NT2/D1 (cell line): ENCODE data around the gene ABCD2.
A peak's percentile ranks its signal among the peaks of the same experiment; 100 is the strongest.
"Not testable (repeated sequence)": the region's sequence is repeated elsewhere in the genome, so short reads cannot be mapped to it uniquely, and the experiment has no call there.

ENCODE experiments used
- DNase-seq: peaks from one replicate; pipeline ENCODE4 v3.0.0-alpha.2; 2011; ENCODE audit warnings: low read depth, low spot score
- H3K27me3 ChIP-seq: 2 replicates; pipeline ENCODE4 v1.6.0; 2011; ENCODE audit warnings: mild to moderate bottlenecking; ENCODE audit not compliant: insufficient read length, insufficient read depth
- H3K36me3 ChIP-seq: 2 replicates; pipeline ENCODE4 v1.6.1; 2011; ENCODE audit warnings: mild to moderate bottlenecking, low read length, mixed read lengths; ENCODE audit not compliant: insufficient read depth, insufficient read length
- H3K4me1 ChIP-seq: 2 replicates; pipeline ENCODE4 v1.5.1; 2011; ENCODE audit not compliant: insufficient read depth, insufficient read length
- H3K4me3 ChIP-seq: 2 replicates; pipeline ENCODE4 v1.5.1; 2011; ENCODE audit warnings: low read depth; ENCODE audit not compliant: insufficient read length
- H3K9ac ChIP-seq: 2 replicates; pipeline ENCODE4 v1.6.0; 2011; ENCODE audit warnings: low read depth; ENCODE audit not compliant: insufficient read length
- H3K9me3 ChIP-seq: 2 replicates; pipeline ENCODE4 v1.5.1; 2011; ENCODE audit warnings: mild to moderate bottlenecking, low read length; ENCODE audit not compliant: insufficient read depth
- SUZ12 ChIP-seq: IDR thresholded peaks from 2 replicates; pipeline ENCODE4 v1.6.1; 2011; ENCODE audit not compliant: insufficient read length, insufficient read depth; ENCODE audit errors: extremely low read depth
- YY1 ChIP-seq: IDR thresholded peaks from 2 replicates; pipeline ENCODE4 v1.6.1; 2011; ENCODE audit not compliant: insufficient read length, insufficient read depth
- ZNF274 ChIP-seq: IDR thresholded peaks from 2 replicates; pipeline ENCODE4 v1.6.1; 2011; ENCODE audit warnings: mild to moderate bottlenecking, low read depth, low read length

The ABCD2 gene

DNA sequence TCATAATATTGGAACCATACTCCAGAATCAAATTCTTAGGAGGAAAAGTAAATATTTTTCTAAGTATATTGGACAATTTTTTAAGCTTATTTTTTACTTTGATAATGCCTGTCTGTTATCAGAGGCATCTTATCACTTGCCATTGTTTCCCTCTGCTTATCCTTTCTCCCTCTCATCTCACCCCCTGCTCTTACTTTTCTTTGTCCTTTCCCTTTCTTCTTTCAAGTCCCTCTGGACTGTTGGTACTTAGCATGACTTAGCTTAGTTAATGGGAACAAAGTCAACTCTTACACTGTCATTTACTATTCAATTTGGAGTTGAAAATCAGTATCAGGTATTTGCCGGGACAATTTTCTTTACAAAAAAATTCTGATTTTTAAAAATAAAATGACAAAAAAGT, 45.2 kb downstream of the ABCD2 start:
- no peaks in the 10 kb centered on the region for H3K36me3 ChIP-seq
- H3K4me1 ChIP-seq, result no peaks in the 10 kb centered on the region
- peak; percentile 30 for DNase-seq
- H3K9me3 ChIP-seq, result peaks cover 13% of the 10 kb centered on the region
- no peak overlapping the region for H3K9ac ChIP-seq
- no peak for TF ChIP-seq SUZ12
- TF ChIP-seq ZNF274, result no peak
- TF ChIP-seq YY1, result no peak
- H3K27me3 ChIP-seq, result no peaks in the 10 kb centered on the region
- no peak overlapping the region for H3K4me3 ChIP-seq

DNA sequence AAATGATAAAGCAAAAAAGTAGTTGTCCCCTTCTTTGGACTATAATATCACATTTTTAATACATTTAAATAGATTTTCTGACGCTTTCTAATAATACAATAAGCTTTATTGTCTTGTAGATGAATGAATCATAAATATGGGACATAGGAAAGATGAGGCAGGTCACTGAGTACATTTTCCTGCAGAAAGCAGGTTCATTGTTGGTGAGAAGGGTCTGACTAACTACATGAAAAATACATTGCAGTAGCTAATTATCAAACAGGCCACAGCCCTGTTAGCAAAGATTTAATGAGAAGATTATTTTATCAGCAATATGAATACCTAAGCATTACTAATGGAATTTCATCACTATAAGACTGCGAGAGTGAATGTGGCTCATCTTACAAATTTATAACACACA, 45.6 kb downstream of the ABCD2 start:
- Histone ChIP-seq H3K9me3 (peaks cover 17% of the 10 kb centered on the region), H3K4me3 (no peak overlapping the region), H3K36me3 (no peaks in the 10 kb centered on the region), H3K4me1 (no peaks in the 10 kb centered on the region), H3K27me3 (no peaks in the 10 kb centered on the region), H3K9ac (no peak overlapping the region)
- DNase-seq, result no peak
- no peak for TF ChIP-seq YY1
- TF ChIP-seq SUZ12, result no peak
- TF ChIP-seq ZNF274, result no peak

DNA sequence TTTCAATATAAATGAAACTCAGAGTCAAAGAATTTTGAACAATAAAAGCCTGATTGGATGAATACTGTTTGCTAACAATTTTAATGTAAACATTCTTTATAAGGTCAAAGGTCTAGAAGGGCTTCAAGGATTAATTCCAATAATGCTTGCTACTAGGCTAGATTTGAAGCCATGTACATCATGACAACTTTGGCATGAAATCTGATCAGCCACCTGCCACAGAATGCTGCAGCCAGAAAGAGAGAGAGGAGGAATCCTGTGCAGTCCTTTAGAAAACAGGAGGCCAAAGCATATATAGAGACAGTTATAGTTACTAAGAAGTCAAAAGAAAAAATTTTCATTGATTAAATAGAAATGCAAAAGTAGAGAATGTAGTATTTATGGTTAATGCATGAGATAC, 47.1 kb downstream of the ABCD2 start:
- Histone ChIP-seq H3K36me3 (no peaks in the 10 kb centered on the region), H3K4me1 (no peaks in the 10 kb centered on the region), H3K27me3 (no peaks in the 10 kb centered on the region), H3K9ac (no peak overlapping the region), H3K4me3 (no peak overlapping the region), H3K9me3 (peaks cover 21% of the 10 kb centered on the region)
- no peak for TF ChIP-seq SUZ12
- no peak for TF ChIP-seq ZNF274
- TF ChIP-seq YY1, result no peak
- no peak for DNase-seq

DNA sequence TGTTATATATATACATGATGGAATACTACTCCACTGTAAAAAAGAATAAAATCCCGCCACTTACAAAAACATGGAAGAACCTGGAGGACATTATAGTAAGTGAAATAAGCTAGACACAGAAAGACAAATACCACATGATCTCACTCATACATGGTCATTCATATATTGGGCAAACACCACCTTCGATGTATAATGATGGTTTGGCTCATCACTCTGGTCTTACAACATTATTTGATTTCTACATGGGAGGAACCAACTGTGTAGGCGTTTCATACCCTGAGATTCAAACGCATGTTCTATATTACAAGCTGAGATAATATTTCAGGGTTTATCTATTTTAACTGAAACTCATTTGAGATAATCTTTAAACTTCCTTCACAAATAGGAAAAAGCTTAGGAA, 48.3 kb downstream of the ABCD2 start:
- peaks cover 21% of the 10 kb centered on the region for H3K9me3 ChIP-seq
- H3K27me3 ChIP-seq, result no peaks in the 10 kb centered on the region
- TF ChIP-seq ZNF274, result no peak
- TF ChIP-seq YY1, result no peak
- TF ChIP-seq SUZ12, result no peak
- H3K4me1 ChIP-seq, result no peaks in the 10 kb centered on the region
- no peaks in the 10 kb centered on the region for H3K36me3 ChIP-seq
- H3K4me3 ChIP-seq, result no peak overlapping the region
- H3K9ac ChIP-seq, result no peak overlapping the region
- no peak for DNase-seq

DNA sequence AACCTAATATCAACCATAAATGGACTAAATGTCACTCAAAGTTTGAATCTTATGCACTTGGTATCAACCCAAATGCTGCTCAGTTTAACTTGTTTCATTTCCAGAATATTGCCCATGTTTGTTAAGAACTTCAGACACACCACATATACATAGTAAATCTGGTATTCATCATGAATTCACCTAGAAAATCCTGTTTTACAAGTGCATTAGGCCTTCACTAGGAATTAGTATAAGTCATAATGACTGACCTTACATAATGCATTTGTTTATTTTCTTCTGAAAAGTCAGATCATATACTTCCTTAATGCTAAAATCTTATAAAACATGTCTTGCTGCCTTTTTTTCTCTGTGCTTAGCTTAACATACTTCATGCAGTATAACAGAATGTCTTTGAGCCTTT, 66.1 kb downstream of the ABCD2 start:
- Histone ChIP-seq H3K27me3 (no peaks in the 10 kb centered on the region), H3K4me1 (no peaks in the 10 kb centered on the region), H3K9me3 (peaks cover 15% of the 10 kb centered on the region; the same call in 1 of the 2 replicates), H3K36me3 (no peaks in the 10 kb centered on the region), H3K9ac (no peak overlapping the region), H3K4me3 (no peak overlapping the region)
- no peak for DNase-seq
- TF ChIP-seq ZNF274 (no peak), SUZ12 (no peak), YY1 (no peak)

DNA sequence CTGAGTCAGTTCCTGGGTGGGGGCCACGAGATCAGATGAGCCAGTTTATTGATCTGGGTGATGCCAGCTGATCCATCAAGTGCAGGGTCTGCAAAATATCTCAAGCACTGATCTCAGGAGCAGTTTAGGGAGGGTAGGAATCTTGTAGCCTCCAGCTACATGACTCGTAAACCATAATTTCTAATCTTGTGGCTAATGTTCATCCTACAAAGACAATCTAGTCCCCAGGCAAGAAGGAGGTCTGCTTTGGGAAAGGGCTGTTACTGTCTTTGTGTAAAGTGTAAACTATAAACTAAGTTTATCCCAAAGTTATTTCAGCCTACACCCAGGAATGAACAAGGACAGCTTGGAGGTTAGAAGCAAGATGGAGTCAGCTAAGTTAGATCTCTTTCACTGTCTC, 75.4 kb downstream of the ABCD2 start:
- H3K9ac ChIP-seq, H3K4me3 ChIP-seq, H3K27me3 ChIP-seq, DNase-seq, H3K4me1 ChIP-seq, H3K9me3 ChIP-seq, H3K36me3 ChIP-seq: not testable (repeated sequence)

DNA sequence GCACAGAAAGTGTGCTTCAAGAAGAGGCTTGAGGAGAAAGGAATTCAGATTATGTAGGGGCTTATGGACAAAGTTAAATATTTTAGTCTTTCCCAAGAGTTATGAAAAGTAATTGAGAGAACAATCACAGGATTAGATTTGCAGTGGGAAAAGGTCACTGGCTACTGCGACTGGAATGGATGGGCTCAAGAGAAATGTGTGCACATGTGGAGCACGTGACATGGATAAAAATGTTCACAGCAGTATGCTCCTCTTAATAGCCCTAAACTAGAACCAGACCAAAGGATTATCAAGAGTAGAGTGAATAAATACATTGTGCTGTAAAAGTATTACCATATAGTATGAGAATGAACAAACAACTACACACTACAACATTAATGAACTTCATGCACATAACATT, 78.1 kb downstream of the ABCD2 start:
- H3K36me3 ChIP-seq, result no peaks in the 10 kb centered on the region
- DNase-seq, result no peak
- no peaks in the 10 kb centered on the region for H3K27me3 ChIP-seq
- no peaks in the 10 kb centered on the region for H3K4me1 ChIP-seq
- H3K4me3 ChIP-seq, result no peak overlapping the region
- TF ChIP-seq SUZ12, result no peak
- no peak for TF ChIP-seq ZNF274
- no peak for TF ChIP-seq YY1
- H3K9ac ChIP-seq, result no peak overlapping the region
- H3K9me3 ChIP-seq, result no peaks in the 10 kb centered on the region

DNA sequence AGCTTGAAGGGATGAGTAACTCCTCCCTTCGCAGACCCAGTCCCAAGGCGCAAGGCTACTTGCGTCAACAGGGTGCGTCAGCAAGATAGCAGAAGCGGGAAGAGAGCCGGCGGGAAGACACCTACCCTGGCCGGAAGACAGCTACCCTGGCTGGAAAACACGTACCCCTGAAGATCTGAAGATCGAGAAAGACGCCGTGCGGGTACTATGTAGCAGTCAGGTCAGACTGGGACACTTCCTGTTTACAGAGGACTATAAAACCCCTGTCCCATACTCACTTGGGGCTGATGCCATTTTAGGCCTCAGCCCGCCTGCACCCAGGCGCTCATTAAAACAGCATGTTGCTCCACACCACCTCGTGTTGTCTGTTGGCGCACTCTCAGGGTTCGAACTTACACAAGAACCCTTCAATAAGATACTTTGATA, 80.9 kb downstream of the ABCD2 start:
- Histone ChIP-seq H3K27me3 (no peaks in the 10 kb centered on the region), H3K36me3 (no peaks in the 10 kb centered on the region), H3K9ac (no peak overlapping the region), H3K4me1 (no peaks in the 10 kb centered on the region), H3K9me3 (no peaks in the 10 kb centered on the region), H3K4me3 (no peak overlapping the region)
- DNase-seq, result no peak
- no peak for TF ChIP-seq SUZ12
- no peak for TF ChIP-seq YY1
- TF ChIP-seq ZNF274, result no peak
